GM21515 (cell line): Measurements from ENCODE around the gene MYL3.

Source experiments
- ATAC-seq: cut with Tn5 transposase; IDR thresholded peaks from one replicate; pipeline ENCODE4 v1.9.1; 2021; ENCODE audit not compliant: unreplicated experiment

Gene MYL3

DNA sequence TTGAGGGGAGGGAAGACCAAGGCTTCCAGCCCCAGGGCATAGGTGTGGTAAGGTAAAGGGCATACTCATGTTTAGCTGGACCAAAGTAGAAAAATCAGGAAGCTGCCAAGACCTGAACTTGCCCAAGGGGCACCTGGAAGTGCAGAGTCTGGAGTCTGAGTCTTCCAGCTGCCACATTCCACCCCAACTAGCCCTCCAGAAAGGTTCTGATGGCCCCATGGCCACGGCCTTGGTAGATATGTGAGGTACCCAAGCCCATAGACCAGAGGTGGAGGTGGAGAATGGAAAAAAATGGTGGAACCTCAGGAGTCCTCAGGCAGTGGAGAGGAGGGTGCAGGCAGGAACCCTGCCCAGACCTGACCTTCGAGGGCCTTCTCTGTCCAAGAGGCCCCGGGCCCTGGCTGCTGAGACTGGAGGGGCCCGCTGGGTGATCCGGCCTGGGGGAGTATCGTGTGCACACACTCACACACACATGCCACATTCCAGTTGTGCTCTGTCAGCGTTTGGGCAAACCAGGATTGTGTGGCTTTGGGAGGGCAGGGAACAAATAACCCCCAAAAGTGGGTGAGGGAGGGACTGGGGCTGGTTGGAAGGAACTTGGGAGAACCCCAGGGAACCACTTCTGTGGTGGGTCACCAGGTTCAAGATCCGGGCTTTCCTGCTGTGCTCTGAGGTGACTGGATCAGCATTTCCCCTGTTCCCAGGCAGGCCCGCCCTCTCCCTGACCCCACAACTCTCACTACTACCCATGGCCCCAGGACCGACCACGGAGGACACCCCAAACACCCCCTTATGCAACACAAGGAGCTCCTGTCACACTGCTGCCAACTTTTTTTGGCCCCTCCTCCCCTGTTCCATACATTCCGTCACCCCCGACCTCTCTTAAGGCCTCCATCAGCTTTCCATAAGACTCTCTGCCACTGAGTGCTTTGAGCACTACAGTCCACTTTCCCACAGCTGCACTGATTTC lies 11.6 kb downstream of the MYL3 start:
- no peak for ATAC-seq

DNA sequence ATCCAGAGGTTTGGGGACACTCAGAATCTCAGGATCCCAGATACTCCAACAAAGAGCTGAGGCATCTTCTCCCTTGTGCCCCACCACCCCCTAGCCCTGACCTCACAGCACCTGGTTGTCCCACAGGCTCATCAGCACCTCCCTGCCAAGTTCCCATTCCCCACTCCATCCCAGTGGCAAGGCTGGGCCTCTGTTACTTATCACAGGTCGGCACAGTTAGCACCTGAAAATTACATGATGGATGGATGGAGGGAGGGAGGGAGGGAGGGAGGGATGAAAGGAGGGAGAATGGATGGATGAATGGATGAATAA lies 12.8 kb downstream of the MYL3 start:
- ATAC-seq, result no peak

DNA sequence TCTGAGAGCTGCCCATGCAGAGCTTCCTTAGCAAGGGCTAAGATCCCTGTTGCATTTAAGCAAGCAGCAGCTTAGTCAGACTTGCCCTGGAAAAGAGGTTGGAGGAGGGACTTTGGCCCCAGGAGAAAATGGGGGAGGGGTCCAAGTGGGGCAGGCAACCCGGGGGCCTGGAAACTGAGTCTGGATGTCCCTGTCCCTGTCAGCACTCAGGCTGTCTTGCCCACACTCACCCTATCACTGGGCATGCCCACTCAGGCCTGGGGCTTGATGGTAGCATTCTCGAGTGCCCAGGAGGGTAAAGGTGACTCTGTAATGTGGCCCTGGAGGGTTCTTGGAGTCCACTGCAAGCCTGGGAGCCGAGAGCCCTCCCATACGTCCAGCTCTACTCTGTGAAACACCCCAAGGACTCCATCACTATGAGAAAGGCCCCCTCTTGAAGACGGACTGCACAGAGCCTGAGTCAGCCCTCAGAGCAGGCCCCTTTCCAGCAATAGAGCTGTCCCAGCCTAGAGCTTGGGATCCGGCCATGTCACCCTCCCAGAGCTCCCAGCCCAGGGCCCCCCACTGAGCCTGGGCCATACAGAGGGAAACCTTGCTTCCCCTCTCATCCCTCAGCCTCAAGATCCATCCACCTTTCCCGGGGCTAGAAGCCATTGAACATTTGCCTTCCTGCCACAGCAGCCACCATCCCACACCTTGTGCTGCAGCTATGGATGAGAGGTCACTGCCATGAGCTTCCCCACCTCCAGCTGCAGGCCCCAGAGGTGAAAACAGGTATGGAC lies 13.4 kb downstream of the MYL3 start:
- ATAC-seq, result no peak

DNA sequence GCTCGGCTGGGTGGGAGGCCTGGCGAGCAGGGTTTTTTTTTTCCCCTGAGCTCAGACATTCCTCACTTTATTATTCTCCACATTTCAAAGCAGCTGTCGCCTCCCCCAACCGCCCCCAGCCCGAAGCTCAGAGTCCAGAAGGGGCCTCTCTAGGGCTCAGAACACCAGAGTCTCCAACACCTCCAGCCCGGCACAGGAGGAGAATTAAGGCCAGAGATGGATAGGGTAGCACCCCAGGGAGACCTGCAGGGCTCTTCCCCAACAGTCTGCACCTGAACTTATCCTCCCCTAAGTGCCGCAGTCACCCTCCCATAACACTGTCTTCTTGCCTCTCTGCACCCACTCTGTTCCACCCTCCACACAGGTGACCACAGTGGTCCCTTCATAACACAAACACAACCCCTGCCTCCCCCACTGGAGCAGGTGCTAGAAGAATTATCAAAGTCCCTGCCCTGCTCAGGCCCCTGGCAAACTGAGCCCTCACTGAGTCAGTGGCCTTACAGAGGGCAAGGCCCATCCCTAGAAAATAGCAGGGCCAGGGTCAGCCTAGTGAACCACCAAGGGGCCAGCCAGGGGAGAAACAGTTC lies 14.1 kb downstream of the MYL3 start:
- no peak for ATAC-seq

DNA sequence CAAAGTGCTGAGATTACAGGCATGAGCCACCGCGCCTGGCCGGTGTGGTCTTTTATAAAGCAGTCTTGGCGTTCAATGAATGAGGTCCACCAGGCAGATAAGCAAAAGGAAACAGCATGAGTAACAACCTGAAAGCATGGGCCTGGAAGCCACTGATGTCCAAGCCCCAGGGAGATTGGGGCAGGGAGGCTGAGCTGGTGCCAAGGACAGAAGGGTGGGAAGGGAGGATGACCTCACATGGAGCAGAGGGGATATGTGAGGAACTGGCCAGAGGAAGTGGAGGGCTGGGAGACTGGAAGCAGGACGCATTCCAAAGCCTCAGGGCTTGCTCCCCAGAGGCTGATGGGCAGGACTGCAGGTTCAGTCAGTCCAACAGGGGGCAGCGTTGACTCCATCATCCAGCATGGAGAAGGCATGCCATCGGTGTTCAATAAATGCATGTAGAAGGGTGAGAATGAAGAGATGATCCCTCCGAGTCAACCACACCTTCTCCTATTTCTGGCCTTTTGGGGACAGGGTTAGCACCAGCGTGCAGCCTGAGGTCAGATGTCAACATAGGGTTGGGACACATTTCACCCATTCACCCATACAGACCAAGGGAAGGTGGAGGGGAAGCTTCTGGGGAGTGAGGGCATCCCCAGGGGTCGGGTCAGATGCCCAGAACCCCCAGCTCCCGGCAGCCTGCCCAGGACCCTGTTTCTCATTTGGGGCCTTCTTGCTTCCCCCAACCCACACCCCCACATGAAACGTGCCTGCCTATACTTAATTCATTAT lies 14.8 kb downstream of the MYL3 start:
- ATAC-seq, result no peak

DNA sequence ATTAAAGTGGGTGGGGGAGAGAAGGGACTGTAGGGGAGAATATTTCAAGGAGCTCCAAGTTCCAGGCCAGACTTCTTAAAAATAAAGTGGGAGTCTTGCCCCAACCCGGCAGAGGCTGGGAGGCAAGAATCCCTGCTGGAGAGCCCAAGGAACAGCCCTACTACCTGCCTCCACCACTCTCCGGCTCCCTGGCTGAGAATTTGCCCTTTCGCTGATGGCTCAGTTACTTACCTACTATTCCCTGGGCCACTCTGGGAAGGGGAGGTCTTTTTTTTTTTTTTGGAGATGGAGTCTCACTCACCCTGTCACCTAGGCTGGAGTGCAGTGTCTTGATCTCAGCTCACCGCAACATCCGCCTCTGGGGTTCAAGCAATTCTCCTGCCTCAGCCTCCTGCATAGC lies 15.5 kb downstream of the MYL3 start:
- no peak for ATAC-seq

DNA sequence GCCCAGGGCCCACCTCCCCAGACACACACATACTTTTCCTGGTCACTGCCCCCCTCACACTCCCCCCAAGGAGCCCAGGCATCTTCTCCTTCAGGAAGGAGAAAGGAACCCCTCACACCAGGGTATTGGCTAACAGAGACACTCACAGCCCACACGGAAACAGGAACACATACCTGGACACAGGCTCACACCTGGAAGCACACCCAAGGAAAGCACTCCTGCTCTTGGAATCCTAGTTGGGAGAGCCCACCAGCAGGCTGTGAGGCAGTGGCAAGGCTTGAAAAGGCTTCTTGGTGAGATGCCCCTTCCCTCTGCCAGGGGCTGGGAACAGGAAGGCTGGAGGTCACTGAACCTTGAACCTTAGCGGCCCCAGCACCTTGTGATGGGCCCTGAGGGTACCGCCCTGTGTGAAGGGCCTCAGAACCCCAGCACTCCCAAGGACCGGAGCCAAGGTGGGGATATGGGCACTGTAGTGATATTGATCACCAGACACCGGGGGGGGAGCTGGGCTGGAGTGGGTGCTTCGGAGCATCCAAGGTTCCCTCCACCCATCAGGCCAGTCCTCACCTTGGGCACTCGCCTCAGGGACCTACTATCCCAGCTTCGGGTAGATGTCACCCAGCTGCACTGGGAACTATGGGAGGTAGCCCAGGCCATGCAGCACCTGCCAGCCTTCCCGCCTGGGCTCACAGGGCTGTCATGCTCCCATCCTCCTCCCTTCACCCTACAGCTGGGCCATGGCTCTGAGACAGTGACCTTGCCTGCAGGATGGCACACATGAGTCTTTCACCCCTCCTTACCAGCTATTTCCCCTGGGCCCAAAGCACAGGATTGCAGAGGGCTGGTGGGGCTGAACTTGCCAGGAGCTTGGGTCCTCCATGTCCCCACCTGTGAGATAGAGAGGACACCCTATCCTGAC lies 16.4 kb downstream of the MYL3 start:
- no peak for ATAC-seq

DNA sequence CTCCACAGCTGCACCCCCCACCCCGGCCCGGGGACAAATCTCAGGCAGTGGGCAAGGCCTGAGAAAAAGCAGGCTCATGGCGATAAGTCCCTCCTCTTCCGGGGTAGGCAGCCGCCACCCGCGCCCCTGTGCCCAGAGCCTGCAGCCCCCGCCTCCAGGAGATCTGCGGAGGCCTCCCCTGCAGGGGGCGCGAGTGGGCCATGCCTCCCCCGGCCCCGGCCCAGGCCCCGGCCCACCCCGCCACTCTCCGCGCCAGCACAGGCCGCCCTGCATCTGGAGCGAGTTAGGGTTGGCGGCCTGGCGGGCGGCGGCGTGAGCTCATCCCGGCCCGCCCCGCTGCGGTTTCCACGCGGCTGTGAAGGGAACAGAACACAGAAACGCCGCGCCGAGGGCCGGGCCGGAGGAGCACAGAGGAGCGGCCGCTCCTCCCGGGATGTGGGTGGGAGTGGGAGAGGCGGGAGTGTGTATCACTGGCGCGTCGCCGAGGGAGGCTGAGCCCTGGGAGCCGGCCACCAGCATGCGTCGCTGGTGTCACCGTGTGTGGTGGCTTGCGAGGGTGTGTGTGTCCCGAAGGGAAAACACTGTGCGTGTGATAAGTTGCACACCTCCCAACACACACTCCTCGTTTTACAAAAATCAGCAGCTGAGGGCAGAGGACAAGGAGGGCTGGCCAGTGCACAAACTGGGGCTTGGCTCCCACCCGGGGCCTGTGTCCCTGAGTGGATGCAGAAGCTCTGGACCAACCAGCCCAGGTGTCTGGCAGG lies 17.2 kb downstream of the MYL3 start:
- ATAC-seq, result peak; percentile 67

DNA sequence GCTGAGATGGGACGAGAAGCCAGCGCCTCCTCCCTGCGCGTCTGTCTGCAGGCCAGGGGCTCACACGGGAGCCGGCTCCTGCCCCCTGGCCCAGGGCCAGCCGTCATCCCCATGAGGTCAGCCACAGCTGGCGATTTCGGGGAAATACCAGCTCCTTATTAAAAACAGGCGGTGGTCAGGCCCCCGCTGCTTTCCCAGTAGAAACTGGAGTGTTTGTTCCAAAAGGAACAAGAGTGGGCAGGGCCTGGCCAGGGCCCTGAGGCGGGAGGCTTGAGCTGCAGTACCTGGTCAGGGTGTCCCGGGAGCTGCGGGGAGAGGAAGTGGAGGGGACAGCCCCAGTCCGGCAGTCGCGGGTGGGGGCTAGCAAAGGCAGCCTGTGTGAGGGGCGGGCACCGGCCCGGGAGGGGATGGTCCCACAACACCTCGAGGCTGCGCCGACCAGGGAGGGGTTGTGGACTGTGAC lies 17.8 kb downstream of the MYL3 start:
- ATAC-seq, result peak; percentile 62

DNA sequence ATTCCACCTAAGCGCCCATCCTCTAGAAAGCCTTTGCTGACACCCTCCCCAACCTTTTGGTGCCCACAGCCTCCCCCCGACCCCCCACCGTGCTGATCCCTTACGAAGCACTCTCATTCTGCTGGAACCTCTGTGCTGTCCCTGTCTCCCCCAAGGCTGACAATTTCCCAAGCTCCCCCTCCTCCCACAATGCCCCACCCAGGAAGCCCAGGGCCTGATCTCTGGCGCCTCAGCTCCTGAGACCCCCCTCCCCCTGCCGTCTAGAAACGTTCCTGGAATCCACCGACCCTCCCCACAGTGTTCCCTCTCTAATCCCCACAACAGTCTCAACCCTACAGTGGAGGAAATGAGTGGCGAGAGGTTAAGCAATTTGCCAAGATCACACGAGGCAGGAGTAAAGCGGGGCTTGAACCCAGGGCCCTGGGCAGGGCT lies 18.3 kb downstream of the MYL3 start:
- ATAC-seq, result no peak

DNA sequence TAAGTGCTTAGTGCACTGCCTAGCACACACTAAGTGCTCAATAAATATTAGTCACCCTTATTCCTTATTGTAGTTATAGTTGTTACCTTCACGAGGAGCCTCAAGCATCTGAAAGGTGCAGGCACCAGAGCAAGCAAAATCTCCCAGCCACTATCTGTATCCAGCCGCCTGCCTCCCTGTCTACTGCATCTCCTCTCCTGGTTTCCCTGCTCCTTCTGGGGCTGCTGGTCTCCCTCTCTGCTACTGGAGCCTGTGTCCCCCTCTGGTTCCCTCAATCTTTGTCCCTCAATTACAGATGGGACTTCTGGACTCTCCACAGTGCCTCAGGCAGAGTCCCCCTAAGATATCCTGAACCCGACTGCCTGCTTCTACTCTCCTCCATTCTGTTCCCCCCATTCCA lies 18.8 kb downstream of the MYL3 start:
- no peak for ATAC-seq

DNA sequence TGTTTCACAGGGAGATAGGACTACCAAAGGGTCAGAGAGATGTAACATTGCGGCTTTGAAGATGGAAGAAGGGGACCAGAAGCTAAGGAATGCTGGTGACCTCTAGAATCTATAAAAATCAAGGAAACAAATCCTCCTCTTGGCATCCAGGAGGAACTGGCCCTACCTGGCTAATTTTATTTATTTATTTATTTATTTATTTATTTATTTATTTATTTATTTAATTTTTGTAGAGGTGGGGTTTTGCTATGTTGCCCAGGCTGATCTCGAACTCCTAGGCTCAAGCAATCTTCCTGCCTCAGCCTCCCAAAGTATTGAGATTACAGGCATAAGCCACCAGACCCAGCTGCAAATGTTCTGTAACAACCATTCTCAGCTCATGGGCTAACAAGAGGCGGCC lies 19.7 kb downstream of the MYL3 start:
- no peak for ATAC-seq

DNA sequence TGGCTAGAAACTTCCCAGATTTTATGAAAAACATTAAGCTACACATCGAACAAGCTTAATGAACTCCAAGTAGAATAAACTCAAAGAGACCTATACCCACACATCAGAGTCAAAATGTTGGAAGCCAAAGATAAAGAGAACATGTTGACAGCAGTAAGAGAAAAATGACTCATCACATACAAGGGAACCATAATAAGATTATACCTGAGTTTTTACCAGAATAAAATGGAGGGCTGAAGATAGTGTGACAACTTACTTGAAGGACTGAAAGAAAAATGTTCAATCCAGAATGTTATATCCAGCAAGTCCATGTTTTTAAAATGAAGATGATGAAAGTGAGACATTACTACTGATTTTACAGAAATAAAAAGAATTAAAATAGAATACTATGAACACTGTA lies 22.8 kb downstream of the MYL3 start:
- ATAC-seq, result no peak

DNA sequence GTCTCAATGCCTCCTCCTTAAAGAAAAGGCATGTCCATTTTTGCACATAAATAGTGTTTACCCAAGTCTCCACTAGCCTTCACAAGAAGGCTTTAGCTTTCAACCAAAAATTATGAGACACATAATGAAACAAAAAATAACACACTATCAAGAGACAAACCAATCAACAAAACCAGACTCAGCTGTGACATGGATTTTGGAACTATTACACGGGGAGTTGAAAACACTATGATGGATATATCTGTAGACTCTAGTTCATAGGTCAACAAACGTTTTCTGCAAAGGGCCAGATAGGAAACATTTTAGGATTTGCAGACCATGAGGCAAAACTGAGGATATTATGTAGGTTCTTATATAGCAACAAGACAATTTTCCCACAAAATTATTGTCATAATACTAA lies 24.9 kb downstream of the MYL3 start:
- no peak for ATAC-seq

DNA sequence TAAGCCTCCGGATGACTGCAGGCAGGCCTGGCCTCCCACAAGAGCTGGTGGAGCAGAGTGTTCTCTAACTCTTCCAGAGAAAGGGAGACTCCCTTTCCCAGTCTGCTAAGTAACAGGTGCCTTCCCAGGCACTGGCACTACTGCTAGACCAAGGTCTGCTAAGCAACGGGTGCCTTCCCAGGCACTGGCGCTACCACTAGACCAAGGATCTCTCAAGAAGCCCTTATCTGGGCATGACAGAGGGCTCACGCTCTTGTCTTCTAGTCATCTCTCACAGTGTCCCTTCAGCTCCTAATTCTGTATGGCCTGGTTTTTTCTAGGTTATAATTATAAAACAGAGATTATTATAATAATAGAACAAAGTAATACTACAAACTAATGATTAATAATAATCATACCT lies 27.8 kb downstream of the MYL3 start:
- ATAC-seq, result no peak

DNA sequence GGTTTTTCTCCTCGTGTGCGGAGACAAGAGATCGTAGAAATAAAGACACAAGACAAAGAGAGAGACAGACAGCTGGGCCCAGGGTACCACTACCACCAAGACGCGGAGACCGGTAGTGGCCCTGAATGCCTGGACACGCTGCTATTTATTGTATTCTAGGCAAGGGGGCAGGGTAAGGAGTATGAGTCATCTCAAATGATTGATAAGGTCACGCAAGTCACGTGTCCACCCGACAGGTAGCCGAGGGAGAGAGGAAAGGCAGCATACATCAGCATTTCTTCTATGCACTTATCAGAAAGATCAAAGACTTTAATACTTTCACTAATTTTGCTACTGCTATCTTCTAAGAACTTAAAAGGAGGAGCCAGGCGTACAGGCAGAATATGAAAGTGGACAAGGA lies 28.2 kb downstream of the MYL3 start:
- no peak for ATAC-seq

DNA sequence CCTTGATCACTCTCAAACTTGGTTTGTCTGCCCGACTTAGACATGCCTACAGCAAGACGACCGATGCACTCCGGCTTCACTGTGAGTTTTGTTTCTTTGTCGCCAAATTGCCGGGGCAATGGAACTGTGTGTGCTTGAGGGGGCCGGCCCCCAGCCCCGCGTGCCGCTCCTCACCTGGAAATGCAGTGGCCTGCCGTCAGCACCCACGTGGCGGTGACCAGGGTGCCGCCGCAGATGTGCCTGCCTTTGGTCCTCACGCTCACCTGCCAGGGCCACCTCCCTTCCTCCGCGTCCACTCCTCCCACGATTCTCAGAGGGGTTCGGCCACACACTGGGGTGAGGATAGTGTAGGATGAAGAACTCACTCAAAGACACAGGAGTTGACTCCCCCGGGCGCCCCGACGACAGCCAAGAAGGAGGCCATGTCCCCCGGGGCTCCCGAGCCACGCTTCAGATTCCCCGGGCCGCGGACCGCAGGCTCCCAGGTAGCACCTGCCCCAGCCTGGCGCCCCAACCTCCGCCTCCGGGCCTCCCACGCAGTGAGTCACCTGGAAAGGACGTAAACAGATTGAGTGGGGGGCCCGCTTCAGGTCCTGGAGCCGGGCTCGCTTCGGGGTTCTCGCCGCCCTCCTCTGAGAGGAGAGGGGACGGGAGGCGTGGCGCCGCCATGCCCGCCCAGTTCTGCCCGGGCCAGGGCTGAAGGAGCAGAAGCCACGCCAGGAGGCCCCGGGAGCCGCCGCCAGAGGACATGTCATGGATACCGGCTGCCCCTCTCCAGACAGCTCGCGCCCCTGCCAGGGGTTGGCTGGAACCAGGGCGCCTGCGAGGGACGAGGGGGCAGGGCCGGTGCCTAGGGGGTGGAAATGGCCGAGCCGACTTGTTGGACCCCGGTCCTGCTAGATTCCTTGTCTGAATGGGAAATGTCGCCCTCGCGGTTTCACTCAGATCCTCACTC lies 29.6 kb downstream of the MYL3 start:
- no peak for ATAC-seq

DNA sequence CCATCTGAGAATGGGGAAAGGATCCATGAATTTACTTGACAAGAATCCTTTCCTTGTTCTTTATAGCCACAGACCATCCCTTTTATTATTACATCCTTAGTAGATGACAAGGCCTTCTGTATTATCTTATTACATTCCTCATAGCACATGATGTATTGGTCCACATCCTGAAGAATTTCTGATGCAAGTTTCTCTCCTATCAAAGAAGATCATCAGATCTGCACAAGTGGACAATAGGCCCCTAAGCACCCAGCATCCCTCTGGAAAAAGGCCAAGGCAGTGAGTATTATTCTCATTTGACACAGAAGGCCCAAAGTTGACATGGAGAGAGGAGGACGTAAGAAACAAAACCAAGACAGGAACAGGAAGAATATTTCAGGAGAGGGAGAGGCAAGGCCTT lies 31.4 kb downstream of the MYL3 start:
- ATAC-seq, result no peak
